GM18951 (cell line): ENCODE data around the gene TTR.

Source experiments
- POLR2A ChIP-seq: IDR thresholded peaks from 4 replicates; pipeline ENCODE4 v1.6.1; 2011; ENCODE audit warnings: mild to moderate bottlenecking; ENCODE audit not compliant: insufficient read length, insufficient read depth; ENCODE audit errors: extremely low read depth
- in situ Hi-C: fragments of 300-500 bp; cut with MboI; formaldehyde crosslinking; loops from one replicate; pipeline ENCODE4 v1.12.0; 2022; ENCODE audit warnings: low sequenced_read_pairs, mixed read lengths, inconsistent platforms; ENCODE audit not compliant: unreplicated experiment

The TTR gene

DNA sequence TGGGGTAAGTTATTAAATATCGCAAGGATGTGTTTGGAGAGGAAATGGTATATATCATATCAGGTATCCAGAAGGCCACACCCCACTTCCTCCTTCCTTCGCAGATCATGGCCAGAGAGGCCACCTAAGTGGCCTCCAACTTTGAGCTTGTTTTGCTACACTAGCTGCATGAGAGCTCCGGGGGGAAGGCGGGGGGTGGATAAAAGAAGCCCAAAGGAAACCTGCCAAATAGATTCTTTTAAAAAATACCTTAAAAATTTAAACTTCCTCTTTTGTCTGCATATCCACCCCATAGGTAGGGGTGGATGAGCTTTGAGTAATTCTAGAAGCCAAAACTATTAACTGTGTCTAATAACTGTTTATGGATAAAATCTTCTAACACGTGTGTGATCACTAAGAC lies 5.7 kb upstream of the TTR start:
- in situ Hi-C loops = no loop called here
- no peak for TF ChIP-seq POLR2A

DNA sequence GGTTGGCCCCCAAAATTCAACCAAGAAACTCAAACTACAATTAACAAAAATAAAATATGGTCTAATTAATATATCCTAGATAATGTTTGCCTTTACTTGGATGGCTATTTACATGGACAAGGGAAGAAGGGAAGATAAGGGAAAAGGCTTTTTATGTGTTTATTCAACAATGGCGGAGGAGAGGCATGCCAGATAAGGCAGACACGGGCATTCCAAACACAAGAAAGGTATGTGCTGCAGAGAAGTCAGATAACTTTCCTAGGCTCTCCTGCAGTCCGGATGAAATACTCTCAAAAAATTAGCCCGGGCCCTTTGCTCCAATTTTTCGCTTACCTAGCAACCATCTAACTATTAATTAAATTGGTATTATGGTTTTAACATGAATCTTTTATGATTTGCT lies 5.1 kb upstream of the TTR start:
- in situ Hi-C loops = no loop called here

DNA sequence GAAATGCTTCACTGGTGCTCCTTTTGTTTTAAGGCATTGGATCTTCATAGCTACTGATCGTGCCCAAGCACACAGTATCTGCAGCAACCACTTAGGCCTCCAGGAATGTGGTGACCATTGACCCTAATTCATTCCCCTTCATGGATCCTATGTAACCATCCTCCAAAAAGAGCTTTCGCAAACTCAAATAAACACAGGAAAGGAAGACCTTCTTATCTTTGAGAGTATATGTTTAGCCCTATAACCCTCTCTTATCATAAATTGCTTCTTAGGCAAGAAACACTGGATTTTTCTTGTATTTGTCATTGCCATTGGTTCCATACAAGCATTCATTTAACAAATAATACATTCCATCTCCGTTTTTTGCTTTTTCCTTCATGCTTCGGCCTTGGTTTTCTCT lies 4.1 kb upstream of the TTR start:
- in situ Hi-C loops = no loop called here
- no peak for TF ChIP-seq POLR2A

More for the DNA sequence above, 5.1 kb upstream of the TTR start:
- TF ChIP-seq POLR2A = no peak

GRCh38 chr18:31590570-31590969 lies 1.1 kb upstream of the TTR start:
- in situ Hi-C loops = no loop called here
- no peak for TF ChIP-seq POLR2A

GRCh38 chr18:31591113-31591512 lies 564 bp upstream of the TTR start:
- no peak for TF ChIP-seq POLR2A
- in situ Hi-C loops = no loop called here

- in situ Hi-C loops = no loop called here
Observed at GRCh38 chr18:31592506-31593157, 955 bp downstream of the TTR start.

DNA sequence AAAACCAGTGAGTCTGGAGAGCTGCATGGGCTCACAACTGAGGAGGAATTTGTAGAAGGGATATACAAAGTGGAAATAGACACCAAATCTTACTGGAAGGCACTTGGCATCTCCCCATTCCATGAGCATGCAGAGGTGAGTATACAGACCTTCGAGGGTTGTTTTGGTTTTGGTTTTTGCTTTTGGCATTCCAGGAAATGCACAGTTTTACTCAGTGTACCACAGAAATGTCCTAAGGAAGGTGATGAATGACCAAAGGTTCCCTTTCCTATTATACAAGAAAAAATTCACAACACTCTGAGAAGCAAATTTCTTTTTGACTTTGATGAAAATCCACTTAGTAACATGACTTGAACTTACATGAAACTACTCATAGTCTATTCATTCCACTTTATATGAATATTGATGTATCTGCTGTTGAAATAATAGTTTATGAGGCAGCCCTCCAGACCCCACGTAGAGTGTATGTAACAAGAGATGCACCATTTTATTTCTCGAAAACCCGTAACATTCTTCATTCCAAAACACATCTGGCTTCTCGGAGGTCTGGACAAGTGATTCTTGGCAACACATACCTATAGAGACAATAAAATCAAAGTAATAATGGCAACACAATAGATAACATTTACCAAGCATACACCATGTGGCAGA lies 3.6 kb downstream of the TTR start:
- TF ChIP-seq POLR2A = no peak

More at GRCh38 chr18:31592506-31593157, 955 bp downstream of the TTR start:
- no peak for TF ChIP-seq POLR2A

GRCh38 chr18:31596081-31596872 lies 4.6 kb downstream of the TTR start:
- in situ Hi-C loops = no loop called here
- TF ChIP-seq POLR2A = no peak

More for the DNA sequence above, 3.6 kb downstream of the TTR start:
- in situ Hi-C loops = no loop called here

DNA sequence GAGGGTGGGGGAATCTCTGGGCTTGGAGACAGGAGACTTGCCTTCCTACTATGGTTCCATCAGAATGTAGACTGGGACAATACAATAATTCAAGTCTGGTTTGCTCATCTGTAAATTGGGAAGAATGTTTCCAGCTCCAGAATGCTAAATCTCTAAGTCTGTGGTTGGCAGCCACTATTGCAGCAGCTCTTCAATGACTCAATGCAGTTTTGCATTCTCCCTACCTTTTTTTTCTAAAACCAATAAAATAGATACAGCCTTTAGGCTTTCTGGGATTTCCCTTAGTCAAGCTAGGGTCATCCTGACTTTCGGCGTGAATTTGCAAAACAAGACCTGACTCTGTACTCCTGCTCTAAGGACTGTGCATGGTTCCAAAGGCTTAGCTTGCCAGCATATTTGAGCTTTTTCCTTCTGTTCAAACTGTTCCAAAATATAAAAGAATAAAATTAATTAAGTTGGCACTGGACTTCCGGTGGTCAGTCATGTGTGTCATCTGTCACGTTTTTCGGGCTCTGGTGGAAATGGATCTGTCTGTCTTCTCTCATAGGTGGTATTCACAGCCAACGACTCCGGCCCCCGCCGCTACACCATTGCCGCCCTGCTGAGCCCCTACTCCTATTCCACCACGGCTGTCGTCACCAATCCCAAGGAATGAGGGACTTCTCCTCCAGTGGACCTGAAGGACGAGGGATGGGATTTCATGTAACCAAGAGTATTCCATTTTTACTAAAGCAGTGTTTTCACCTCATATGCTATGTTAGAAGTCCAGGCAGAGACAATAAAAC lies 6.5 kb downstream of the TTR start:
- TF ChIP-seq POLR2A = no peak
- in situ Hi-C loops = no loop called here

DNA sequence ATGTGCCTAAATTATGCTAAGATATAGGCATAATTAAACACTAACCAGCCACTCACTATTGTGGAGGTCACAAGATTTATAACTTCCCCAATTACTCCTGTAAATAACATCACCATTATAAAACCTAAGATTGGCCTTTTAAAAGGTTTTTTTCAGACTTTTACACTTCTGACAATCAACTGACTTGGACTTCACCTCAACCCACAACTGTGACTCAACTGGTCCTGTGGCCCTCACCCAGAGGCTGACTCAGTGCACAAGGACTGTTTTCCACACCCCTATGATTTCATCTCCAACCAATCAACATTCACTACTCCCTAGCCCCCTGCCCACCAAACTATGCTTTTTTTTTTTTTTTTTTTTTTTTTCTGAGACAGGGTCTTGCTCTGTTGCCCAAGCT lies 11.6 kb downstream of the TTR start:
- in situ Hi-C loops = no loop called here
- TF ChIP-seq POLR2A = no peak

DNA sequence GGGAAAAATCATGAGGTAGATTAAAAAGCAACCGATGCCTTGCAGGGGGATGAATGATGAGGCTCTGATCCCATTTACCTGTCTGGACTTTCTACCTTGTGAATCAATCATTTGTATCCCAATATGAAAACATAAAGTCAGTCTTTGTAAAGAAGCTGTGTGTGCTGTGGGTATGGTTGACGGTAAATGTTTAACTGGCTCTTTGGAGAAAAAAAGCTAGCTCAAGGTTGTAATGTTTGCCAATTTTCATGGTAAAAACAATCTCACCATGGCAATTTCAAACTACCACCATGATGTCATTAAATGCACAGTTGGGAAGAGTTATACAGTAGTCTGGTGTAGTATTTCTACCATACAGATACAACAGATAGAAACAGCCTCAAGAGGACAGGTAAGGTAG lies 14.6 kb downstream of the TTR start:
- no peak for TF ChIP-seq POLR2A
- in situ Hi-C loops = no loop called here

- in situ Hi-C loops = no loop called here
- no peak for TF ChIP-seq POLR2A
Observed at GRCh38 chr18:31607384-31607783, 15.7 kb downstream of the TTR start.

DNA sequence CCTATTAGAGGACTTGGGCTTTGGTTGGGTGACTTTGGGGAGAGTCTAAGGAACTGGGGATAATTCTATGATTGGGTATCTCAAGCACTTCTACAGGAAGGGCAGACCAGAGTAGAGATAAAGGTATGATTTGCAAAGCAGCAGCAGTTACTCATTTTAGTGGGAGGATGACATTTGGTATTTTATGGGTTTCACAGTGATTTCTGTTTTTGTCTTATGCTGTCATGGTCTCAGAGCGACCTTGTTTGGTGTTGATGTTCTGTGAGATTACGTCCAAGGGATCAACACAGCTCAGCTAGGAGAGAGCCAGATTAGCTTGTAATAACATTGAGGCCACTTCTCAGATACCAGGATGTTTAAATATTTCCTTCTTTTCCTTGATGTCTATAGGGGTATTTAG lies 18.2 kb downstream of the TTR start:
- no peak for TF ChIP-seq POLR2A
- in situ Hi-C loops = no loop called here
